Hepatocyte (in vitro differentiated cells): ENCODE data around the gene SPACA7.

ENCODE experiments used
- EZH2 ChIP-seq: fragments of 200-600 bp; sonication (generic); IDR thresholded peaks from 2 replicates; pipeline ENCODE4 v1.6.1; 2016; ENCODE audit warnings: antibody characterized with exemption, mild to moderate bottlenecking, borderline replicate concordance
- EZH2phosphoT487 ChIP-seq: fragments of 200-600 bp; sonication (generic); IDR thresholded peaks from one replicate; pipeline ENCODE4 v1.6.1; 2018; ENCODE audit warnings: antibody characterized with exemption, mild to moderate bottlenecking, low read depth, moderate library complexity; ENCODE audit not compliant: unreplicated experiment, severe bottlenecking
- TF ChIP-seq, protein P1 (sequence below): fragments of 200-600 bp; sonication (generic); IDR thresholded peaks from 2 replicates; pipeline ENCODE4 v1.5.1; 2016; ENCODE audit warnings: antibody characterized with exemption, mild to moderate bottlenecking; ENCODE audit not compliant: poor library complexity

DNA sequence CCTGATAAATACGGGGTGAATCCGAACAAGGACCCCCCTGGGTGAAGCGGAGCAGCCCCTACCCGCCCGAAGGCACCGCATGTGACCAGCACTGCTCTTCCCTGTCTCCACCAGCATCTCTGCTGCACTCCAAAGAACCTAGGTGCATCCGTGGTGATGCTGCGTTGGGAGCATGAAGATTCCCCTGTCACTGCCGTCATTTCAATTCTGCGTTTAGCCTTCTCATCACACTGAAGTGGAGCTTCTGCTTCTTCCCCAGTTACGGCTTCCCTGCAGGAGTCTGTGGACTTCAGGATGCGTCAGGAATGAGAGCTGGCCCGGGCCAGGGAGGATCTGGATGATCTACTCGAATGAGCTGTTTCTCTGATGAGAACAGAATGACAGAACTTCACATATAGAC is 47.9 kb downstream of the SPACA7 start:
- TF ChIP-seq, protein P1, sequence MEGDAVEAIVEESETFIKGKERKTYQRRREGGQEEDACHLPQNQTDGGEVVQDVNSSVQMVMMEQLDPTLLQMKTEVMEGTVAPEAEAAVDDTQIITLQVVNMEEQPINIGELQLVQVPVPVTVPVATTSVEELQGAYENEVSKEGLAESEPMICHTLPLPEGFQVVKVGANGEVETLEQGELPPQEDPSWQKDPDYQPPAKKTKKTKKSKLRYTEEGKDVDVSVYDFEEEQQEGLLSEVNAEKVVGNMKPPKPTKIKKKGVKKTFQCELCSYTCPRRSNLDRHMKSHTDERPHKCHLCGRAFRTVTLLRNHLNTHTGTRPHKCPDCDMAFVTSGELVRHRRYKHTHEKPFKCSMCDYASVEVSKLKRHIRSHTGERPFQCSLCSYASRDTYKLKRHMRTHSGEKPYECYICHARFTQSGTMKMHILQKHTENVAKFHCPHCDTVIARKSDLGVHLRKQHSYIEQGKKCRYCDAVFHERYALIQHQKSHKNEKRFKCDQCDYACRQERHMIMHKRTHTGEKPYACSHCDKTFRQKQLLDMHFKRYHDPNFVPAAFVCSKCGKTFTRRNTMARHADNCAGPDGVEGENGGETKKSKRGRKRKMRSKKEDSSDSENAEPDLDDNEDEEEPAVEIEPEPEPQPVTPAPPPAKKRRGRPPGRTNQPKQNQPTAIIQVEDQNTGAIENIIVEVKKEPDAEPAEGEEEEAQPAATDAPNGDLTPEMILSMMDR, result no peak
- TF ChIP-seq EZH2 (no peak), EZH2phosphoT487 (no peak)
